K562 (cell line): ENCODE data around the gene PDE2A. TPM values are rescaled to one million over a fixed set of nuclear protein-coding genes. Genes with fewer than 3 reads are reported as not detected.

Experiments
- CREM ChIP-seq: IDR thresholded peaks from 2 replicates; pipeline ENCODE4 v1.6.1; 2014; ENCODE audit warnings: antibody characterized with exemption, low read depth
- EP300 ChIP-seq: IDR thresholded peaks from 2 replicates; pipeline ENCODE4 v1.6.1; 2012; ENCODE audit warnings: low read length, improper control_type of control experiment
- HLTF ChIP-seq: fragments of 450-650 bp; IDR thresholded peaks from 2 replicates; pipeline ENCODE4 v1.6.1; 2016
- HNRNPUL1 ChIP-seq: fragments of 200-400 bp; formaldehyde crosslinking; IDR thresholded peaks from 2 replicates; pipeline ENCODE4 v1.6.1; 2017; ENCODE audit warnings: low read length
- ILK ChIP-seq: fragments of 450-650 bp; IDR thresholded peaks from 2 replicates; pipeline ENCODE4 v1.6.1; 2016; ENCODE audit warnings: missing genetic modification characterization, low read depth, mild to moderate bottlenecking, missing compliant biosample characterization, moderate library complexity, borderline replicate concordance
- POLR2H ChIP-seq: IDR thresholded peaks from 2 replicates; pipeline ENCODE4 v1.6.1; 2016; ENCODE audit warnings: missing genetic modification characterization, low read depth, mild to moderate bottlenecking, control low read depth, missing compliant biosample characterization, moderate library complexity
- PRMT5 ChIP-seq: sonication (generic); formaldehyde crosslinking; IDR thresholded peaks from 2 replicates; pipeline ENCODE4 v1.5.0; 2020; ENCODE audit warnings: missing genetic modification reagents
- SREBF2 ChIP-seq: sonication (generic); formaldehyde crosslinking; IDR thresholded peaks from 2 replicates; pipeline ENCODE4 v1.4.0; 2020; ENCODE audit warnings: mild to moderate bottlenecking, missing genetic modification reagents
- TEAD2 ChIP-seq: fragments of 450-650 bp; IDR thresholded peaks from 2 replicates; pipeline ENCODE4 v1.6.1; 2016; ENCODE audit warnings: missing genetic modification characterization, control low read depth, missing compliant biosample characterization
- U2AF1 ChIP-seq: fragments of 200-400 bp; formaldehyde crosslinking; optimal IDR thresholded peaks from 2 replicates; pipeline ENCODE3; 2017; ENCODE audit warnings: mild to moderate bottlenecking, low read depth, low read length, moderate library complexity
- ZNF408 ChIP-seq: fragments of 250-450 bp; sonication (Bioruptor Pico); IDR thresholded peaks from 2 replicates; pipeline ENCODE4 v1.4.0; 2020; ENCODE audit warnings: low read depth, mild to moderate bottlenecking, moderate library complexity
- polyA plus RNA-seq, 8 experiments: library from polyadenylated mRNA; depleted of rRNA in 4 of 8; stranded (reverse) in 5 of 8; unstranded in 3 of 8; fragments of >200 nt; fragmentation: Nextera tagmentation in 2 of 8; fragmentation: Illumina TruSeq in 1 of 8; extraction: Ambion mirVana in 2 of 8; extraction: Trizol in 1 of 8; gene quantifications; 2 replicates each; pipeline versions ENCODE4 v1.2.1 to v1.2.3, GENCODE V29; 2011 to 2014; ENCODE audit warnings: inconsistent platforms in 1 of 8, missing spikeins in 1 of 8
- total RNA-seq, 7 experiments: library from RNA; depleted of rRNA in 6 of 7; stranded (reverse); fragments of >200 nt in 6 of 7; fragmentation: Illumina TruSeq in 2 of 7; extraction: Trizol in 2 of 7; gene quantifications; 2 replicates each; pipeline versions ENCODE4 v1.2.1 to v1.2.3, GENCODE V29; 2011 to 2021; ENCODE audit warnings: low replicate concordance in 1 of 7
- TF ChIP-seq, protein P1 (sequence below): fragments of 450-650 bp; IDR thresholded peaks from 2 replicates; pipeline ENCODE4 v1.7.0; 2016; ENCODE audit warnings: borderline replicate concordance
- TF ChIP-seq, protein P2 (sequence below): fragments of 250-450 bp; sonication (Bioruptor Pico); IDR thresholded peaks from 2 replicates; pipeline ENCODE4 v1.4.0; 2020; ENCODE audit warnings: mild to moderate bottlenecking, moderate library complexity, borderline replicate concordance
- TF ChIP-seq, protein P3 (sequence below): fragments of 200-400 bp; formaldehyde crosslinking; IDR thresholded peaks from 2 replicates; pipeline ENCODE4 v1.6.1; 2017; ENCODE audit warnings: mild to moderate bottlenecking, low read depth, low read length, moderate library complexity
- TF ChIP-seq, protein P4 (sequence below): fragments of 450-650 bp; formaldehyde crosslinking; IDR thresholded peaks from 2 replicates; pipeline ENCODE4 v1.4.0; 2020; ENCODE audit warnings: mild to moderate bottlenecking
- TF ChIP-seq, protein P5 (sequence below): sonication (generic); formaldehyde crosslinking; IDR thresholded peaks from 2 replicates; pipeline ENCODE4 v1.8.0; 2023; ENCODE audit warnings: mild to moderate bottlenecking, missing genetic modification reagents

Gene PDE2A
- total and polyA plus RNA-seq, 9 of the 15 experiments (the other 6 are each of a cell fraction or from before 2014, with no cell fraction given) = 0.07 to 15.2 (median 1.6) TPM; not detected in 1

DNA sequence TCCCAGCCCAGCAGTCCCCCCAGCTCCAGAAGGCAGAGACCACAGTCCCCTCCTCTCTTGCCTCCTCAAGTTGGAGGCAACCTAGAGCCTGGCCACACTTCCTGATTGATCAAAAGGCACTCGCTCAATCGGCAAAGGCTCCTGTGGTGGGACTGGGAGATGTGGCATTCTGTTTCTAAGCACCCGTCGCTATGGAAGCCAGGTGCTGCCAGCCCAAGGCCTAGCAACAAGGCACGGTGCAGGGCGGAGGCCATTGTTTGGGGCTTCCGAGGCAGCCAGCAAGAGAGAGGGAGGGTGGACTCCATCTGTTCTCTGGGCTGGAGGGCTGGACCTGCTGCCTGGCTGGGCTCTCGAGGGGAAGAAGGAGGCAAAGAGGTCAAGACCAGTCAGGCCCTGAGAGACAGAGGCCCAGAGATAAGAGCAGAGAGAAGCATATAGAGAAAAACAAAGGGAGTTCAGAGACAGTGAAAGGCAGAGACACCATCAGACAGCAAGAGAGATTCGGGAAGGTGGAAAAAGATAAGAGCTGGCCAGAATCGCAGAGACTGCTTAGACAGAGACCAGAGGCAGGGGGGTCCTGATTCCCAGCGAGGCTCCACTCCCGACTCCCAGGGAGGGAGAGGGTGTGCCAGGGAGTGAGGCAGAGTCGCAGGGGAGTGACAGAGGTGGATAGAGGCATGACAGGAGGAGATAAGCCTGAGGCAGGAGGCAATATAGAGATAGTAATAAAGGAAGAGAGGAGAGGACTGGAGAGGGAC, 21.2 kb downstream of the PDE2A start (continued):
- TF ChIP-seq EP300 = peak; percentile 18; the same call in 1 of the 2 replicates
- TF ChIP-seq POLR2H (tag) = no peak
- no peak for TF ChIP-seq U2AF1
- no peak for TF ChIP-seq ZNF408 (CRISPR knock-in tag)
- TF ChIP-seq, protein P1, sequence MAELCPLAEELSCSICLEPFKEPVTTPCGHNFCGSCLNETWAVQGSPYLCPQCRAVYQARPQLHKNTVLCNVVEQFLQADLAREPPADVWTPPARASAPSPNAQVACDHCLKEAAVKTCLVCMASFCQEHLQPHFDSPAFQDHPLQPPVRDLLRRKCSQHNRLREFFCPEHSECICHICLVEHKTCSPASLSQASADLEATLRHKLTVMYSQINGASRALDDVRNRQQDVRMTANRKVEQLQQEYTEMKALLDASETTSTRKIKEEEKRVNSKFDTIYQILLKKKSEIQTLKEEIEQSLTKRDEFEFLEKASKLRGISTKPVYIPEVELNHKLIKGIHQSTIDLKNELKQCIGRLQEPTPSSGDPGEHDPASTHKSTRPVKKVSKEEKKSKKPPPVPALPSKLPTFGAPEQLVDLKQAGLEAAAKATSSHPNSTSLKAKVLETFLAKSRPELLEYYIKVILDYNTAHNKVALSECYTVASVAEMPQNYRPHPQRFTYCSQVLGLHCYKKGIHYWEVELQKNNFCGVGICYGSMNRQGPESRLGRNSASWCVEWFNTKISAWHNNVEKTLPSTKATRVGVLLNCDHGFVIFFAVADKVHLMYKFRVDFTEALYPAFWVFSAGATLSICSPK = no peak
- TF ChIP-seq PRMT5 (CRISPR knock-in tag) = no peak
- TF ChIP-seq, protein P2, sequence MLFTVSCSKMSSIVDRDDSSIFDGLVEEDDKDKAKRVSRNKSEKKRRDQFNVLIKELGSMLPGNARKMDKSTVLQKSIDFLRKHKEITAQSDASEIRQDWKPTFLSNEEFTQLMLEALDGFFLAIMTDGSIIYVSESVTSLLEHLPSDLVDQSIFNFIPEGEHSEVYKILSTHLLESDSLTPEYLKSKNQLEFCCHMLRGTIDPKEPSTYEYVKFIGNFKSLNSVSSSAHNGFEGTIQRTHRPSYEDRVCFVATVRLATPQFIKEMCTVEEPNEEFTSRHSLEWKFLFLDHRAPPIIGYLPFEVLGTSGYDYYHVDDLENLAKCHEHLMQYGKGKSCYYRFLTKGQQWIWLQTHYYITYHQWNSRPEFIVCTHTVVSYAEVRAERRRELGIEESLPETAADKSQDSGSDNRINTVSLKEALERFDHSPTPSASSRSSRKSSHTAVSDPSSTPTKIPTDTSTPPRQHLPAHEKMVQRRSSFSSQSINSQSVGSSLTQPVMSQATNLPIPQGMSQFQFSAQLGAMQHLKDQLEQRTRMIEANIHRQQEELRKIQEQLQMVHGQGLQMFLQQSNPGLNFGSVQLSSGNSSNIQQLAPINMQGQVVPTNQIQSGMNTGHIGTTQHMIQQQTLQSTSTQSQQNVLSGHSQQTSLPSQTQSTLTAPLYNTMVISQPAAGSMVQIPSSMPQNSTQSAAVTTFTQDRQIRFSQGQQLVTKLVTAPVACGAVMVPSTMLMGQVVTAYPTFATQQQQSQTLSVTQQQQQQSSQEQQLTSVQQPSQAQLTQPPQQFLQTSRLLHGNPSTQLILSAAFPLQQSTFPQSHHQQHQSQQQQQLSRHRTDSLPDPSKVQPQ (CRISPR knock-in tag) = no peak
- TF ChIP-seq SREBF2 (CRISPR knock-in tag) = no peak
- TF ChIP-seq HLTF = peak; percentile 47; the same call in 1 of the 2 replicates
- TF ChIP-seq ILK (tag) = no peak
- TF ChIP-seq, protein P3, sequence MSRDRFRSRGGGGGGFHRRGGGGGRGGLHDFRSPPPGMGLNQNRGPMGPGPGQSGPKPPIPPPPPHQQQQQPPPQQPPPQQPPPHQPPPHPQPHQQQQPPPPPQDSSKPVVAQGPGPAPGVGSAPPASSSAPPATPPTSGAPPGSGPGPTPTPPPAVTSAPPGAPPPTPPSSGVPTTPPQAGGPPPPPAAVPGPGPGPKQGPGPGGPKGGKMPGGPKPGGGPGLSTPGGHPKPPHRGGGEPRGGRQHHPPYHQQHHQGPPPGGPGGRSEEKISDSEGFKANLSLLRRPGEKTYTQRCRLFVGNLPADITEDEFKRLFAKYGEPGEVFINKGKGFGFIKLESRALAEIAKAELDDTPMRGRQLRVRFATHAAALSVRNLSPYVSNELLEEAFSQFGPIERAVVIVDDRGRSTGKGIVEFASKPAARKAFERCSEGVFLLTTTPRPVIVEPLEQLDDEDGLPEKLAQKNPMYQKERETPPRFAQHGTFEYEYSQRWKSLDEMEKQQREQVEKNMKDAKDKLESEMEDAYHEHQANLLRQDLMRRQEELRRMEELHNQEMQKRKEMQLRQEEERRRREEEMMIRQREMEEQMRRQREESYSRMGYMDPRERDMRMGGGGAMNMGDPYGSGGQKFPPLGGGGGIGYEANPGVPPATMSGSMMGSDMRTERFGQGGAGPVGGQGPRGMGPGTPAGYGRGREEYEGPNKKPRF = no peak
- TF ChIP-seq, protein P4, sequence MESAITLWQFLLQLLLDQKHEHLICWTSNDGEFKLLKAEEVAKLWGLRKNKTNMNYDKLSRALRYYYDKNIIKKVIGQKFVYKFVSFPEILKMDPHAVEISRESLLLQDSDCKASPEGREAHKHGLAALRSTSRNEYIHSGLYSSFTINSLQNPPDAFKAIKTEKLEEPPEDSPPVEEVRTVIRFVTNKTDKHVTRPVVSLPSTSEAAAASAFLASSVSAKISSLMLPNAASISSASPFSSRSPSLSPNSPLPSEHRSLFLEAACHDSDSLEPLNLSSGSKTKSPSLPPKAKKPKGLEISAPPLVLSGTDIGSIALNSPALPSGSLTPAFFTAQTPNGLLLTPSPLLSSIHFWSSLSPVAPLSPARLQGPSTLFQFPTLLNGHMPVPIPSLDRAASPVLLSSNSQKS (CRISPR knock-in tag) = no peak
- TF ChIP-seq HNRNPUL1 = no peak
- no peak for TF ChIP-seq TEAD2 (tag)
- TF ChIP-seq, protein P5, sequence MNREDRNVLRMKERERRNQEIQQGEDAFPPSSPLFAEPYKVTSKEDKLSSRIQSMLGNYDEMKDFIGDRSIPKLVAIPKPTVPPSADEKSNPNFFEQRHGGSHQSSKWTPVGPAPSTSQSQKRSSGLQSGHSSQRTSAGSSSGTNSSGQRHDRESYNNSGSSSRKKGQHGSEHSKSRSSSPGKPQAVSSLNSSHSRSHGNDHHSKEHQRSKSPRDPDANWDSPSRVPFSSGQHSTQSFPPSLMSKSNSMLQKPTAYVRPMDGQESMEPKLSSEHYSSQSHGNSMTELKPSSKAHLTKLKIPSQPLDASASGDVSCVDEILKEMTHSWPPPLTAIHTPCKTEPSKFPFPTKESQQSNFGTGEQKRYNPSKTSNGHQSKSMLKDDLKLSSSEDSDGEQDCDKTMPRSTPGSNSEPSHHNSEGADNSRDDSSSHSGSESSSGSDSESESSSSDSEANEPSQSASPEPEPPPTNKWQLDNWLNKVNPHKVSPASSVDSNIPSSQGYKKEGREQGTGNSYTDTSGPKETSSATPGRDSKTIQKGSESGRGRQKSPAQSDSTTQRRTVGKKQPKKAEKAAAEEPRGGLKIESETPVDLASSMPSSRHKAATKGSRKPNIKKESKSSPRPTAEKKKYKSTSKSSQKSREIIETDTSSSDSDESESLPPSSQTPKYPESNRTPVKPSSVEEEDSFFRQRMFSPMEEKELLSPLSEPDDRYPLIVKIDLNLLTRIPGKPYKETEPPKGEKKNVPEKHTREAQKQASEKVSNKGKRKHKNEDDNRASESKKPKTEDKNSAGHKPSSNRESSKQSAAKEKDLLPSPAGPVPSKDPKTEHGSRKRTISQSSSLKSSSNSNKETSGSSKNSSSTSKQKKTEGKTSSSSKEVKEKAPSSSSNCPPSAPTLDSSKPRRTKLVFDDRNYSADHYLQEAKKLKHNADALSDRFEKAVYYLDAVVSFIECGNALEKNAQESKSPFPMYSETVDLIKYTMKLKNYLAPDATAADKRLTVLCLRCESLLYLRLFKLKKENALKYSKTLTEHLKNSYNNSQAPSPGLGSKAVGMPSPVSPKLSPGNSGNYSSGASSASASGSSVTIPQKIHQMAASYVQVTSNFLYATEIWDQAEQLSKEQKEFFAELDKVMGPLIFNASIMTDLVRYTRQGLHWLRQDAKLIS = no peak
- no peak; the same call in 1 of the 2 replicates for TF ChIP-seq CREM
